ENCODE measurements around the gene TMEM208. TPM values are rescaled to one million over a fixed set of nuclear protein-coding genes. Genes with fewer than 3 reads are reported as not detected.

Gene TMEM208
- polyA plus RNA-seq, 2 of the 4 experiments (the other 2 are of a cell fraction): 73.5 to 114 TPM

DNA sequence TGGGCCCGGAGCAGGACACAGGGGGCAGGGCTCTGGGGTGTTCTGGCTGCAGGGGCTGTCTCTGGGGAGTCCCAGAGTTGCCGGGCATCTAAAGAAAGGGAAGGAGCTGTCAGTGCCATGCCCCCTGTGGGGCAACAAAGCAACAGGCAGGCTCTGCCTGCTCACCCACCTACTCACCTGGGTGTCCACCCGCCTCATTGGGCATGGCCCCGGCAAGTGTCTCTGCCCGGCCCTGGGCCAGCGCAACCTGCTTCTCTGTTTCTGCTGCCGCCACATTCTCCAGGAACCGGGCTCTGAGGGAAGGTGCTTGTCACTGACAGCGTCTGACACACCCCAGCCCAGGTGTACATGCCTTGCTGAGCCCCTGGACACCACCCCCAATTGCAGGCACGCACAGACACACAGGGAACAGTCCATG, 7.3 kb downstream of the TMEM208 start:
- 94% methylated on average over 8 of the region's 10 CpGs for WGBS (ENCODE audit: missing lambda C conversion rate)
- no peak for DNase-seq (ENCODE audit: low read depth in 1 of 2, low spot score in 1 of 2)

DNA sequence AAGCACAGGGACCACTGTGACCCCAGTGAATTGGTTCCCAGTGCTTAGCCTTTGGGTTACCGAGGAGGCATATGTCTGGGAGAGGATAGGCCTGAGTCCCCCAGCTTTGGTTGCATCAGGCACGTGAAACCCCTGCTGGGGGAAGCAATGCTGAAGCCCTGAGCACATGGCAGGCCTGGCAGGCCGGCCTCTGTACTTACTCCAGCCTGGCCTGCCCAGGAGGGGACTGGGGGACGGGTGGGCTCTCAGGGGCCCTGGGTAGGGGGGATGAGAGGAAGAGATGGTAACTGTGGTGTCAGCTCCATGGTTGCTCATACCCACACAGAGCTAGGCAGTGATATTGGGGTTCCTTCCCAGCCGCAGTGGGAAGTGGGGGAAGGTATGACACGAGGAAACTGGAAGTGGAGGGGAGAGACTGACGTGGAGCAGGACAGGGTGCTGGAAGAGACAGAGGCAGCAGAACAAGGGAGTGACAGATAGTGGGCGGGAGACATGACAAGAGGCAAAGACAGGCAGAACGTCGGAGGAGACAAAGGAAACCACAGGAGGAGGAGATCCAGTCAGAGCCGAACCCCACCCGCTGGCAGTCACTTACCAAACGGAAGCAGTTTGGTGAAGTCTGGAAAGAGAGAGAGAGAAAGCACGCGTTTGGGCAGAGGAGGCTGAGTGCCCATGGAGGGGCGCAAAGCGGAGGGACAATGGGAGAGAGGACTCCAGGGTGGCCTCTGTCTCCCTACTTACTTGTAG, 9.1 kb downstream of the TMEM208 start:
- H3K4me3 ChIP-seq: no peak overlapping the region
- CTCF ChIA-PET: interaction anchor here (0.6 to 14.1 kb wide), 3 partner anchors 9 to 192 kb away, joined by 3 to 138 read pairs (median 5); partner anchors contain the start of genes FHOD1, SLC9A5 and TMEM208
- WGBS (ENCODE audit: missing lambda C conversion rate): 87% methylated on average over 15 of the region's 17 CpGs
- DNase-seq (ENCODE audit: low read depth in 1 of 2, low spot score in 1 of 2): no peak
- no peak for FAIRE-seq
- no peak overlapping the region for H3K4me2 ChIP-seq
- no peak for TF ChIP-seq MAZ (IDR thresholded peaks at IDR 0.05; ENCODE audit: borderline replicate concordance, low read depth, low read length)
- no peaks in the 10 kb centered on the region for H3K9me3 ChIP-seq
- H3K4me1 ChIP-seq: peaks cover 13% of the 10 kb centered on the region
- POLR2A ChIA-PET: interaction anchor here (0.5 to 3.1 kb wide), 4 partner anchors 8 to 32 kb away, joined by 3 to 20 read pairs (median 3); partner anchors contain the start of genes FHOD1 and TMEM208
- no peak overlapping the region; a peak in 1 of 6 replicates for H3K27ac ChIP-seq
- ATAC-seq: no peak; a peak in 1 of 6 replicates

More for the DNA sequence above, 7.3 kb downstream of the TMEM208 start:
- H3K9me3 ChIP-seq: no peaks in the 10 kb centered on the region
- H3K27ac ChIP-seq: no peak overlapping the region
- FAIRE-seq (no peak), ATAC-seq (0 out of 6 replicates have a peak, but pooled peaks of 1 of the 2 experiments have one; percentile 1)
- no peak overlapping the region for H3K4me3 ChIP-seq
- H3K4me2 ChIP-seq: no peak overlapping the region
- H3K4me1 ChIP-seq: no peaks in the 10 kb centered on the region
- CTCF ChIA-PET: interaction anchor here (14.1 kb wide), 1 partner anchor 11 kb away, joined by 138 read pairs; the partner anchor contains the start of genes FHOD1 and SLC9A5
- TF ChIP-seq KDM1A (IDR thresholded peaks at IDR 0.05; ENCODE audit: low read depth): no peak
- TF ChIP-seq CEBPB (IDR thresholded peaks at IDR 0.05): no peak
- no peak for TF ChIP-seq EP300 (IDR thresholded peaks at IDR 0.05)
- TF ChIP-seq FOXS1 (CRISPR knock-in tag; IDR thresholded peaks at IDR 0.05): no peak
- TF ChIP-seq RNF2 (IDR thresholded peaks at IDR 0.05; ENCODE audit: borderline replicate concordance, low read depth): no peak
- TF ChIP-seq TP53 (CRISPR knock-in tag; IDR thresholded peaks at IDR 0.05): no peak
- TF ChIP-seq FOSL2 (IDR thresholded peaks at IDR 0.05): no peak
- TF ChIP-seq FOSL2 (CRISPR knock-in tag; IDR thresholded peaks at IDR 0.05): no peak
- no peak for TF ChIP-seq ZFP36 (IDR thresholded peaks at IDR 0.05; ENCODE audit: borderline replicate concordance, partially characterized antibody)
- TF ChIP-seq BHLHE40 (IDR thresholded peaks at IDR 0.05; ENCODE audit: low read depth, low read length): no peak
- TF ChIP-seq MAZ (IDR thresholded peaks at IDR 0.05; ENCODE audit: borderline replicate concordance, low read depth, low read length): no peak
- POLR2A ChIA-PET: no interaction called here

DNA sequence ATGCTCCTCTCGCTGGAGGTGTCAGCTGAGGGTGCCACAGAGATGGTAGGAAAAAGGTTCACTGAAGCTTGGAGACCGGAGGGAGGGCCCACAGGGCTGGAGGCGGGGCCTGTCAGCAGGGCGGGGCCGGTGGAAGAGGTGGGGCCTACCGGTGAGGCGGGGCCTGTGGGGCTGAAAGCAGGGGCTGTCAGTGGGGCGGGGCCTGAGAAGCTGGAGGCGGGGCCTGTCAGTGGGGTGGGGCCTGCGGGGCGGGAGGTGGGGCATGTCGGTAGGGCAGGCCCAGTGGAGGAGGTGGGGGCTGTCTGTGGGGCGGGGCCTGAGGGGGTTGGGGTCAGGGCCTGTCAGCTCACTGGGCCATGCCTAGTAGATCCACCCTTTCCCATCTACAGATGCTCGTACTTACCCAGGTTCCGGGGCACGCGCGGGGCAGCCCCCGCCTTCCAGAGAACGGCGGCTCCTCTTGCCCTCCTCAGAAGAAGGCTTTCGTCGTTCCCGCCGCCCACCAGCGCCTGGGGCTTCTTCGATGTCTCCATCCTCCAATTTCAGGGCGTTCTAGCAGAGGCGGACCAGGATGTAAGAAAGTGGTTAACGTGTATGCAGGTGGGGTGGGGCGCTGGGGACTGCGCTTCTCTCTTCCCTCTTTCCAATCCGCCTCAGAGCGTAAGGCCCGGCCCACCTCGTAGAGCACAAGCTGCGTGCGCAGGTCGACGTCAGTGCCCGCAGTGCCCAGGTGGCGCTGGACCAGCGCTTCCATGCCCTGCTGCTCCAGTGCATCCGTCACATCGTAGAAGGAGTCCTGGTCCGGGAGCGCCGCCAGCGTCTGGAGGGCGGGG, 9.8 kb downstream of the TMEM208 start:
- ChIA-PET CTCF (interaction anchor here (0.6 to 14.1 kb wide), 3 partner anchors 9 to 191 kb away, joined by 3 to 138 read pairs (median 5); partner anchors contain the start of genes FHOD1, SLC9A5 and TMEM208), POLR2A (interaction anchor here (0.5 to 3.1 kb wide), 4 partner anchors 9 to 33 kb away, joined by 3 to 20 read pairs (median 4); partner anchors contain the start of genes FHOD1 and TMEM208)
- WGBS (ENCODE audit: missing lambda C conversion rate): 84% methylated on average over 41 of the region's 50 CpGs
- H3K4me2 ChIP-seq: no peak overlapping the region
- H3K4me1 ChIP-seq: peaks cover 21% of the 10 kb centered on the region
- ATAC-seq (peak; percentile 37 to 77), FAIRE-seq (no peak), DNase-seq (ENCODE audit: low read depth in 1 of 2, low spot score in 1 of 2) (peak; percentile 75 to 86)
- no peak overlapping the region; a peak in 1 of 6 replicates for H3K27ac ChIP-seq
- TF ChIP-seq JUNB (IDR thresholded peaks at IDR 0.05): no peak
- TF ChIP-seq MAZ (IDR thresholded peaks at IDR 0.05; ENCODE audit: borderline replicate concordance, low read depth, low read length): peak; percentile 45; the same call in 1 of the 2 replicates
- no peak overlapping the region for H3K4me3 ChIP-seq
- no peaks in the 10 kb centered on the region for H3K9me3 ChIP-seq

DNA sequence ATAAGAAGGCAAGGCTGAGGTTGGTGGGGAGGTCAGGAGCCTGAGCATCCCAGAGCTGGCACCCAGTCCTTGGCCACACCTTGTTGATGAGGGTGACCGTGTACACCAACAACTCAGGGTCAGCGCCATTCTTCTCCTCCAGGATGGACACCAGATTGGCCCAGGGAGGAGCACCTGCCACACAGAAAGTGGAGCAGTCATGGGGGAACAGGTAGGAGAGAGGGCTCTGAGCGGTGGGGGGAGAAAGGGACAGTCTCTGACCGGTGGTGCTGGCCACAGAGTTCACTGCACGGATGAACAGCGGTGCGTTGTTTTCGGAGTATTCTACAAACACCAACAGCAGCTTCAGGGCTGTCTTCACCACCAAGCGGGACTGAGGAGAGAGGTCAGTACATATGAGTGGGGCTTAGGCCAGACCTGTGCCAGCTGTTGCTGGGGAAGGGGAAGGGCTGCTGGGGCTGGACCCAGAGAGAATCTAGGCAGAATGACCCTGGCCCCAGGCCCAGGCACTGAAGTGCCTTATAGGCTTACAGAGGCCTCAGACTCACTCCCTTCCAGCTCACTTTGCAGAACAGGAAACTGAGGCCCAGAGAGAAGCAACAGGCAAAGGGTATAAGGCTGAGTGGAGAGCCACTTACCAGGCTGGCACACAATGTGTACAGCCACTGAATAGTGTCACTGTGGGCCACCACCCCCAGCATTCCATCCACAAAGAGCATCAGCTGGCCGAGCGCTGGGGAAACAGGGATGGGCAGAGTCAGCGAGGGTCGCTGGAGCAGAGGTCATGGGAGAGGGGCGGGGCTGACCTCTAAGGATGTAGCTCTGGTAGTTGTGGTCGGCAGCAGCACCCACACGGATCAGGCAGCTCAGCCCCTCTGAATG, 10.7 kb downstream of the TMEM208 start:
- ATAC-seq: no peak
- H3K27ac ChIP-seq: no peak overlapping the region
- no peak overlapping the region for H3K4me3 ChIP-seq
- no peak for DNase-seq (ENCODE audit: low read depth in 1 of 2, low spot score in 1 of 2)
- ChIA-PET POLR2A (interaction anchor here (2.4 to 3.1 kb wide), 2 partner anchors 10 kb away, joined by 14 to 20 read pairs; partner anchors contain the start of gene TMEM208), CTCF (interaction anchor here (1.9 to 14.1 kb wide), 4 partner anchors 8 to 41 kb away, joined by 5 to 138 read pairs (median 10); partner anchors contain the start of genes FHOD1, PLEKHG4, SLC9A5 and TMEM208)
- H3K4me2 ChIP-seq: no peak overlapping the region
- FAIRE-seq: no peak
- peaks cover 29% of the 10 kb centered on the region for H3K4me1 ChIP-seq
- 91% methylated on average over 16 of the region's 16 CpGs for WGBS (ENCODE audit: missing lambda C conversion rate)
- H3K9me3 ChIP-seq: no peaks in the 10 kb centered on the region
- no peak for TF ChIP-seq RNF2 (IDR thresholded peaks at IDR 0.05; ENCODE audit: borderline replicate concordance, low read depth)
- TF ChIP-seq RFX5 (IDR thresholded peaks at IDR 0.05): no peak
- no peak for TF ChIP-seq HOXB13 (CRISPR knock-in tag; IDR thresholded peaks at IDR 0.05; ENCODE audit: low read depth)
- TF ChIP-seq, protein P1, sequence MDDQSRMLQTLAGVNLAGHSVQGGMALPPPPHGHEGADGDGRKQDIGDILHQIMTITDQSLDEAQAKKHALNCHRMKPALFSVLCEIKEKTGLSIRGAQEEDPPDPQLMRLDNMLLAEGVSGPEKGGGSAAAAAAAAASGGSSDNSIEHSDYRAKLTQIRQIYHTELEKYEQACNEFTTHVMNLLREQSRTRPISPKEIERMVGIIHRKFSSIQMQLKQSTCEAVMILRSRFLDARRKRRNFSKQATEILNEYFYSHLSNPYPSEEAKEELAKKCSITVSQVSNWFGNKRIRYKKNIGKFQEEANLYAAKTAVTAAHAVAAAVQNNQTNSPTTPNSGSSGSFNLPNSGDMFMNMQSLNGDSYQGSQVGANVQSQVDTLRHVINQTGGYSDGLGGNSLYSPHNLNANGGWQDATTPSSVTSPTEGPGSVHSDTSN (IDR thresholded peaks at IDR 0.05): no peak
- TF ChIP-seq, protein P2, sequence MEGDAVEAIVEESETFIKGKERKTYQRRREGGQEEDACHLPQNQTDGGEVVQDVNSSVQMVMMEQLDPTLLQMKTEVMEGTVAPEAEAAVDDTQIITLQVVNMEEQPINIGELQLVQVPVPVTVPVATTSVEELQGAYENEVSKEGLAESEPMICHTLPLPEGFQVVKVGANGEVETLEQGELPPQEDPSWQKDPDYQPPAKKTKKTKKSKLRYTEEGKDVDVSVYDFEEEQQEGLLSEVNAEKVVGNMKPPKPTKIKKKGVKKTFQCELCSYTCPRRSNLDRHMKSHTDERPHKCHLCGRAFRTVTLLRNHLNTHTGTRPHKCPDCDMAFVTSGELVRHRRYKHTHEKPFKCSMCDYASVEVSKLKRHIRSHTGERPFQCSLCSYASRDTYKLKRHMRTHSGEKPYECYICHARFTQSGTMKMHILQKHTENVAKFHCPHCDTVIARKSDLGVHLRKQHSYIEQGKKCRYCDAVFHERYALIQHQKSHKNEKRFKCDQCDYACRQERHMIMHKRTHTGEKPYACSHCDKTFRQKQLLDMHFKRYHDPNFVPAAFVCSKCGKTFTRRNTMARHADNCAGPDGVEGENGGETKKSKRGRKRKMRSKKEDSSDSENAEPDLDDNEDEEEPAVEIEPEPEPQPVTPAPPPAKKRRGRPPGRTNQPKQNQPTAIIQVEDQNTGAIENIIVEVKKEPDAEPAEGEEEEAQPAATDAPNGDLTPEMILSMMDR (IDR thresholded peaks at IDR 0.05): no peak
- TF ChIP-seq HOXB5 (CRISPR knock-in tag; IDR thresholded peaks at IDR 0.05): no peak
- TF ChIP-seq, protein P3, sequence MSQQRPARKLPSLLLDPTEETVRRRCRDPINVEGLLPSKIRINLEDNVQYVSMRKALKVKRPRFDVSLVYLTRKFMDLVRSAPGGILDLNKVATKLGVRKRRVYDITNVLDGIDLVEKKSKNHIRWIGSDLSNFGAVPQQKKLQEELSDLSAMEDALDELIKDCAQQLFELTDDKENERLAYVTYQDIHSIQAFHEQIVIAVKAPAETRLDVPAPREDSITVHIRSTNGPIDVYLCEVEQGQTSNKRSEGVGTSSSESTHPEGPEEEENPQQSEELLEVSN (IDR thresholded peaks at IDR 0.05; ENCODE audit: borderline replicate concordance, low read depth): no peak
- TF ChIP-seq, protein P4, sequence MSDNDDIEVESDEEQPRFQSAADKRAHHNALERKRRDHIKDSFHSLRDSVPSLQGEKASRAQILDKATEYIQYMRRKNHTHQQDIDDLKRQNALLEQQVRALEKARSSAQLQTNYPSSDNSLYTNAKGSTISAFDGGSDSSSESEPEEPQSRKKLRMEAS (IDR thresholded peaks at IDR 0.05): no peak
- no peak for TF ChIP-seq ZC3H11A (IDR thresholded peaks at IDR 0.05)
- TF ChIP-seq MYC (IDR thresholded peaks at IDR 0.05; ENCODE audit: borderline replicate concordance, low read length): no peak

Measured in A549 (cell line).